H1 (cell line): ENCODE results near the gene APOL1.

Source experiments
- BCL11A ChIP-seq, 2 experiments: IDR thresholded peaks; one replicate each; pipeline ENCODE4 v1.6.1; 2011; ENCODE audit warnings: low read depth in 2 of 2, low read length in 2 of 2, mild to moderate bottlenecking in 2 of 2
- CTCF ChIP-seq, 3 experiments: IDR thresholded peaks; 1 replicate in 2 of 3; 2 replicates in 1 of 3; pipeline versions ENCODE4 v1.5.1 to v1.6.1; 2011; ENCODE audit warnings: low read length in 3 of 3, mild to moderate bottlenecking in 3 of 3, inconsistent platforms in 2 of 3, low read depth in 1 of 3, moderate library complexity in 1 of 3; ENCODE audit not compliant: insufficient read depth in 1 of 3; ENCODE audit errors: control extremely low read depth in 1 of 3
- EGR1 ChIP-seq: IDR thresholded peaks from 2 replicates; pipeline ENCODE4 v1.6.1; 2011; ENCODE audit warnings: low read depth, low read length, borderline replicate concordance
- GABPA ChIP-seq: IDR thresholded peaks from 2 replicates; pipeline ENCODE4 v1.6.1; 2011; ENCODE audit warnings: mild to moderate bottlenecking, low read length, moderate library complexity, borderline replicate concordance; ENCODE audit not compliant: insufficient read depth
- GTF2F1 ChIP-seq: IDR thresholded peaks from 2 replicates; pipeline ENCODE4 v1.6.1; 2012; ENCODE audit warnings: low read depth, low read length, improper control_type of control experiment, borderline replicate concordance
- HDAC6 ChIP-seq: IDR thresholded peaks from one replicate; pipeline ENCODE4 v1.7.1; 2012; ENCODE audit warnings: low read depth, mild to moderate bottlenecking, inconsistent platforms, low read length, moderate library complexity
- JUND ChIP-seq: IDR thresholded peaks from 2 replicates; pipeline ENCODE4 v1.6.1; 2011; ENCODE audit warnings: mild to moderate bottlenecking, improper control_type of control experiment, low read length
- NRF1 ChIP-seq: IDR thresholded peaks from 2 replicates; pipeline ENCODE4 v1.6.1; 2011; ENCODE audit warnings: mild to moderate bottlenecking, low read depth, low read length, improper control_type of control experiment
- POLR2A ChIP-seq, 2 experiments: IDR thresholded peaks; 1 replicate in 1 of 2; 2 replicates in 1 of 2; pipeline ENCODE4 v1.6.1; 2011; ENCODE audit warnings: low read depth in 2 of 2, low read length in 2 of 2, mild to moderate bottlenecking in 2 of 2; ENCODE audit errors: control extremely low read depth in 1 of 2
- POLR2AphosphoS5 ChIP-seq: IDR thresholded peaks from 2 replicates; pipeline ENCODE4 v1.6.1; 2011; ENCODE audit warnings: low read depth, low read length
- SP1 ChIP-seq: IDR thresholded peaks from 2 replicates; pipeline ENCODE4 v1.6.1; 2011; ENCODE audit warnings: low read depth, low read length
- SUZ12 ChIP-seq: fragments of 200-600 bp; sonication (generic); IDR thresholded peaks from 2 replicates; pipeline ENCODE4 v1.6.1; 2012; ENCODE audit warnings: mild to moderate bottlenecking, inconsistent platforms, low read length, moderate library complexity, mixed read lengths
- TAF1 ChIP-seq: IDR thresholded peaks from 2 replicates; pipeline ENCODE4 v1.6.1; 2011; ENCODE audit warnings: mild to moderate bottlenecking, low read depth, low read length
- ZNF274 ChIP-seq: IDR thresholded peaks from 2 replicates; pipeline ENCODE4 v1.7.0; 2012; ENCODE audit warnings: low read length, borderline replicate concordance; ENCODE audit errors: extremely low read depth

- TF ChIP-seq GABPA = no peak
- TF ChIP-seq CTCF (IDR thresholded peaks at IDR 0.05; ENCODE audit: control extremely low read depth in 1 of 3, insufficient read depth in 1 of 3, low read depth in 1 of 3, low read length in 3 of 3) = no peak
- TF ChIP-seq POLR2AphosphoS5 = 0 out of 2 replicates have a peak, but pooled peaks have one; percentile 21
- TF ChIP-seq TAF1 = no peak
- TF ChIP-seq SP1 = no peak
- TF ChIP-seq BCL11A (IDR thresholded peaks at IDR 0.05; ENCODE audit: low read depth in 2 of 2, low read length in 2 of 2) = no peak
- no peak for TF ChIP-seq EGR1
- no peak for TF ChIP-seq POLR2A (IDR thresholded peaks at IDR 0.05; ENCODE audit: control extremely low read depth in 1 of 2, low read depth in 2 of 2, low read length in 2 of 2)
- no peak for TF ChIP-seq JUND
- TF ChIP-seq SUZ12 = no peak
- no peak for TF ChIP-seq ZNF274
- TF ChIP-seq HDAC6 = no peak
- TF ChIP-seq GTF2F1 = no peak
- no peak for TF ChIP-seq NRF1
These were observed 50.2 kb downstream of the APOL1 start for GRCh38 chr22:36303115-36303467.
